HUES64 (cell line): Measurements from ENCODE around the gene CDCA5.

Source experiments
- H3K27ac ChIP-seq: 2 replicates; pipeline ENCODE4 v1.7.0; 2013; ENCODE audit warnings: low read depth, low read length, inconsistent platforms
- H3K27me3 ChIP-seq: 2 replicates; pipeline ENCODE4 v1.6.1; 2013; ENCODE audit warnings: mild to moderate bottlenecking, low read length; ENCODE audit not compliant: insufficient read depth
- H3K36me3 ChIP-seq: 2 replicates; pipeline ENCODE4 v1.6.1; 2013; ENCODE audit warnings: mild to moderate bottlenecking, low read length; ENCODE audit not compliant: insufficient read depth
- H3K4me1 ChIP-seq: 2 replicates; pipeline ENCODE4 v1.6.1; 2013; ENCODE audit warnings: mild to moderate bottlenecking, low read length, moderate library complexity; ENCODE audit not compliant: insufficient read depth
- H3K4me3 ChIP-seq: 2 replicates; pipeline ENCODE4 v1.5.1; 2013; ENCODE audit warnings: mild to moderate bottlenecking, low read length, moderate library complexity
- H3K9ac ChIP-seq: 2 replicates; pipeline ENCODE4 v1.6.1; 2013; ENCODE audit warnings: mild to moderate bottlenecking, low read depth, low read length
- H3K9me3 ChIP-seq: 2 replicates; pipeline ENCODE4 v1.6.1; 2013; ENCODE audit warnings: low read depth, low read length; ENCODE audit not compliant: insufficient read depth
- WGBS: fragments of 150-250, 120-280 bp; methylation state at CpG from one replicate; pipeline ENCODE4 v1.1.7; 2013; ENCODE audit warnings: missing lambda C conversion rate; 5-methylcytosine and 5-hydroxymethylcytosine counted together

CDCA5 gene

GRCh38 chr11:65032216-65032615 lies 51.6 kb downstream of the CDCA5 start:
- no peaks in the 10 kb centered on the region for H3K4me1 ChIP-seq
- WGBS = 82% methylated on average over 13 of the region's 13 CpGs
- H3K27me3 ChIP-seq = no peaks in the 10 kb centered on the region
- H3K27ac ChIP-seq = no peak overlapping the region
- H3K36me3 ChIP-seq = peaks cover 11% of the 10 kb centered on the region; the same call in 1 of the 2 replicates
- H3K9ac ChIP-seq = no peak overlapping the region
- no peaks in the 10 kb centered on the region for H3K9me3 ChIP-seq
- no peak overlapping the region for H3K4me3 ChIP-seq
